ENCODE measurements around the gene TOR3A. TPM values are rescaled to one million over a fixed set of nuclear protein-coding genes. Genes with fewer than 3 reads are reported as not detected.

Gene TOR3A
- total and polyA plus RNA-seq, 10 of the 15 experiments (the other 5 are each of a cell fraction or from before 2014, with no cell fraction given) = 8.6 to 87.9 (median 46.3) TPM

- intact Hi-C loops (cut with micrococcal nuclease; ENCODE audit: unreplicated experiment) (no loop called here), in situ Hi-C loops (cut with MboI) (loop anchor here (25.0 kb wide), 1 partner anchor 716 kb away; no protein-coding TSS in a partner anchor)
- H3K79me2 ChIP-seq (ENCODE audit: control insufficient read depth, insufficient read depth, low read length) = no peaks in the 10 kb centered on the region; the same call in 1 of the 2 replicates
- RAD21 ChIA-PET (ENCODE audit: unreplicated experiment) = no interaction called here
- no peaks in the 10 kb centered on the region for H3K4me1 ChIP-seq (ENCODE audit: control insufficient read depth, insufficient read depth, low read length)
- no peak overlapping the region for H3K27ac ChIP-seq (ENCODE audit: control insufficient read depth, insufficient read depth)
- CTCF ChIA-PET = interaction anchor here (1.2 kb wide), 1 partner anchor 10 kb away, joined by 5 read pairs; no protein-coding TSS in a partner anchor
- BruUV-seq (replicated peaks) = no TSS peak
- 83% methylated on average over 3 of the region's 3 CpGs for WGBS (ENCODE audit: insufficient coverage, insufficient replicate concordance, low lambda C conversion rate, missing lambda C conversion rate)
- H4K20me1 ChIP-seq (ENCODE audit: control insufficient read depth, insufficient read depth) = no peaks in the 10 kb centered on the region
- no peaks in the 10 kb centered on the region for H3K9me3 ChIP-seq (replicated peaks; ENCODE audit: control insufficient read depth, insufficient read depth, low read length)
- POLR2A ChIA-PET = no interaction called here
- H3K4me3 ChIP-seq = no peak overlapping the region
- H3K9ac ChIP-seq (ENCODE audit: control insufficient read depth, insufficient read depth, low read length) = no peak overlapping the region
- H3K27me3 ChIP-seq (replicated peaks in 1 of 2; ENCODE audit: control insufficient read depth in 2 of 2, insufficient read depth in 2 of 2, low read length in 1 of 2) = no peaks in the 10 kb centered on the region
- ATAC-seq (no peak), FAIRE-seq (no peak), DNase-seq (ENCODE audit: low read depth, low spot score) (no peak)
- H3K36me3 ChIP-seq (ENCODE audit: control insufficient read depth in 2 of 2, insufficient read depth in 2 of 2, low read length in 1 of 2) = peaks cover 26 to 30% of the 10 kb centered on the region in 2 experiments
- TF ChIP-seq TAF1 (IDR thresholded peaks at IDR 0.05; ENCODE audit: borderline replicate concordance, low read depth, low read length) = no peak
- no peak for TF ChIP-seq NKRF (conservative IDR thresholded peaks at IDR 0.05)
- SMC1A ChIA-PET (ENCODE audit: uncharacterized antibody, unreplicated experiment) = interaction anchor here (1.4 kb wide), 1 partner anchor 10 kb away, joined by 4 read pairs; no protein-coding TSS in a partner anchor
- no peak overlapping the region for H3K4me2 ChIP-seq (ENCODE audit: control insufficient read depth, insufficient read depth)
- H2AFZ ChIP-seq (ENCODE audit: control insufficient read depth, low read depth, low read length) = no peak overlapping the region
Measured at GRCh38 chr1:179095924-179096323, 14.1 kb downstream of the TOR3A start.

GRCh38 chr1:179099891-179100290 lies 18.0 kb downstream of the TOR3A start:
- BruUV-seq (replicated peaks) = no TSS peak
- ChIA-PET SMC1A (ENCODE audit: uncharacterized antibody, unreplicated experiment) (no interaction called here), CTCF (no interaction called here), POLR2A (interaction anchor here (0.5 kb wide), 1 partner anchor 534 kb away, joined by 5 read pairs; no protein-coding TSS in a partner anchor), RAD21 (ENCODE audit: unreplicated experiment) (interaction anchor here (1.1 kb wide), 1 partner anchor 21 kb away, joined by 3 read pairs; no protein-coding TSS in a partner anchor)
- peaks cover 4 to 14% of the 10 kb centered on the region in 2 experiments for H3K36me3 ChIP-seq (ENCODE audit: control insufficient read depth in 2 of 2, insufficient read depth in 2 of 2, low read length in 1 of 2)
- in situ Hi-C loops (cut with MboI) = loop anchor here (25.0 kb wide), 1 partner anchor 712 kb away; no protein-coding TSS in a partner anchor
- no peak for DNase-seq (ENCODE audit: low read depth, low spot score)
- no peak overlapping the region for H2AFZ ChIP-seq (ENCODE audit: control insufficient read depth, low read depth, low read length)
- H4K20me1 ChIP-seq (ENCODE audit: control insufficient read depth, insufficient read depth) = no peaks in the 10 kb centered on the region
- no peaks in the 10 kb centered on the region for H3K27me3 ChIP-seq (replicated peaks in 1 of 2; ENCODE audit: control insufficient read depth in 2 of 2, insufficient read depth in 2 of 2, low read length in 1 of 2)
- H3K79me2 ChIP-seq (ENCODE audit: control insufficient read depth, insufficient read depth, low read length) = no peaks in the 10 kb centered on the region
- no peak overlapping the region for H3K4me3 ChIP-seq
- 100% methylated on average over 4 of the region's 4 CpGs for WGBS (ENCODE audit: insufficient coverage, insufficient replicate concordance, low lambda C conversion rate, missing lambda C conversion rate)
- H3K4me1 ChIP-seq (ENCODE audit: control insufficient read depth, insufficient read depth, low read length) = no peaks in the 10 kb centered on the region
- no peak for FAIRE-seq
- intact Hi-C loops (cut with micrococcal nuclease; ENCODE audit: unreplicated experiment) = no loop called here
- no peak overlapping the region for H3K9ac ChIP-seq (ENCODE audit: control insufficient read depth, insufficient read depth, low read length)
- no peak for ATAC-seq
- no peaks in the 10 kb centered on the region for H3K9me3 ChIP-seq (replicated peaks; ENCODE audit: control insufficient read depth, insufficient read depth, low read length)
- H3K4me2 ChIP-seq (ENCODE audit: control insufficient read depth, insufficient read depth) = no peak overlapping the region
- no peak overlapping the region for H3K27ac ChIP-seq (ENCODE audit: control insufficient read depth, insufficient read depth)
- TF ChIP-seq CBX3 (IDR thresholded peaks at IDR 0.05; ENCODE audit: borderline replicate concordance, low read depth) = no peak
- TF ChIP-seq MEF2B (IDR thresholded peaks at IDR 0.05; ENCODE audit: partially characterized antibody, poor library complexity, severe bottlenecking) = no peak
- TF ChIP-seq STAT1 (conservative IDR thresholded peaks at IDR 0.05) = no peak
- no peak for TF ChIP-seq TCF7 (IDR thresholded peaks at IDR 0.05; ENCODE audit: borderline replicate concordance)
- TF ChIP-seq CUX1 (IDR thresholded peaks at IDR 0.05; ENCODE audit: insufficient replicate concordance, low read depth, low read length) = no peak
- no peak for TF ChIP-seq MYB (IDR thresholded peaks at IDR 0.05; ENCODE audit: borderline replicate concordance, low read depth, low read length)
